GM12891 (cell line): ENCODE measurements around the gene ALKBH6.

Experiments
- DNase-seq: peaks from one replicate; pipeline ENCODE4 v3.0.0; 2011; ENCODE audit warnings: low spot score; ENCODE audit not compliant: insufficient read length
- FAIRE-seq: peaks from 2 replicates; lab custom pipeline; 2011; peaks lifted over from hg19 to GRCh38; lab: Jason Lieb, UNC
- PAX5 ChIP-seq: IDR thresholded peaks from 2 replicates; pipeline ENCODE4 v1.6.1; 2011; ENCODE audit warnings: low read length, moderate library complexity, mild to moderate bottlenecking; ENCODE audit not compliant: insufficient read depth, severe bottlenecking
- POLR2A ChIP-seq: IDR thresholded peaks from 2 replicates; pipeline ENCODE4 v1.6.1; 2011; ENCODE audit warnings: low read depth, low read length, control low read depth
- POLR2AphosphoS5 ChIP-seq: IDR thresholded peaks from 2 replicates; pipeline ENCODE4 v1.6.1; 2011; ENCODE audit warnings: low read depth, low read length, control low read depth
- POU2F2 ChIP-seq: IDR thresholded peaks from 2 replicates; pipeline ENCODE4 v1.6.1; 2011; ENCODE audit warnings: low read depth, mild to moderate bottlenecking, control low read depth, low read length, moderate library complexity
- SPI1 ChIP-seq: IDR thresholded peaks from 2 replicates; pipeline ENCODE4 v1.6.1; 2011; ENCODE audit warnings: low read depth, low read length, control low read depth
- TAF1 ChIP-seq: IDR thresholded peaks from 2 replicates; pipeline ENCODE4 v1.6.1; 2011; ENCODE audit warnings: low read depth, low read length, control low read depth

The ALKBH6 gene

DNA sequence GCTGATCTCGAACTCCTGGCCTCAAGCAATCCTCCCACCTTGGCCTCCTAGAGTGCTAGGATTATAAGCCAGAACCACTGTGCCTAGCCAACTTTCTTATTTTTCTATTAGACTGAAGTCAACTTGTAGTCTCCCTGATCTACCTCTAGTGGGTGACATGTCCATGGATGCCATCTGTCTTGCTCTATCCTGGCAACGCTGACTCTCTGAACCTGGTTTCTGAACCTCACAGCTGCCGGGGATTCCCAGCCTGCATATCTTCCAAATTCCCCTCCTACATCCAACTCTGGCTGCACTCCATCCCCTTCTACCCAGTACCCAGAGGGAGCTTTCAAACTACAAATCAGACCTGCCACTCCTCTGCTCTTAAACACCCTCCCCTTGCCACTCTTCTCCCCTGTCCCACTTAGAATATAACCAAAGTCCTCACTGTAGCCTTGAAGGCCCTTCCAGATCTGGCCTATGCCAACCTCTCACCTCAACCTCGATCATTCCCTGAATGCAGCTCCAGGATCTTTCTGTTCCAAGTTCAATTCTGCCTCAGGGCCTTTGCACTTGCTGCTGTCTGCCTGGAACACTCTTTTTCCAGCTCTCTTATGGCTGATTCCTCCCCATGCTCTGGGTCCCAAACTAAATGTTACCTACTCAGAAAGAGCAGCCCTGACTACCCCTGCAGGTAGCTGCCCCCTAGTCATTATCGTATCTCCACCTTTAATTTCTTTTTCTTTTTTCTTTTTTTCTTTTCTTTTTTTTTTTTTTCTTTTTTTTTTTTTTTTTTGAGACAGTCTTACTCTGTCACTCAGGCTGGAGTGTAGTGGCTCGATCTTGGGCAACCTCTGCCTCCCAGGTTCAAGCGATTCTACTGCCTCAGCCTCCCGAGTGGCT is 16.5 kb upstream of the ALKBH6 start:
- no peak for DNase-seq
- no peak for TF ChIP-seq SPI1
- no peak for TF ChIP-seq POU2F2
- no peak for TF ChIP-seq TAF1

GRCh38 chr19:36028313-36029041 is 14.5 kb upstream of the ALKBH6 start:
- FAIRE-seq, result no peak
- no peak for DNase-seq
- no peak for TF ChIP-seq TAF1
- no peak for TF ChIP-seq POU2F2
- TF ChIP-seq POLR2A, result no peak
- TF ChIP-seq PAX5, result no peak
- no peak for TF ChIP-seq SPI1
- no peak for TF ChIP-seq POLR2AphosphoS5

More for the DNA sequence above, 16.5 kb upstream of the ALKBH6 start:
- FAIRE-seq, result no peak

DNA sequence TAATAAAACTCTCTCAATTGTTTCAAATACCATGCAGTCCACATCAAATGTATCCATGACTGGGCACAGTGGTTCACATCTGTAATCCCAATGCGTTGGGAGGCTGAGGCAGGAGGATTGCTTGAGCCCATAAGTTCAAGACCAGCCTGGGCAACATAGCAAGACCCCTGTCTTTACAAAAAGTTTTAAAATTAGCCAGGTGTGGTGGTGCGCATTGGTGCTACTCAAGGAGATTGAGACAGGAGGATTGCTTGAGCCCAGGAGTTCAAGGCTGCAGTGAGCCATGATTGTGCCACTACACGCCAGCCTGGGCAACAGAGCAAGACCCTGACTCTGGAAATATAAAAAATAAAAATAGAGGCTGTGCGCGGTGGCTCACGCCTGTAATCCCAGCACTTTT is 13.7 kb upstream of the ALKBH6 start:
- FAIRE-seq (no peak), DNase-seq (no peak)
- no peak for TF ChIP-seq POU2F2
- no peak for TF ChIP-seq SPI1
- no peak for TF ChIP-seq POLR2AphosphoS5
- no peak for TF ChIP-seq POLR2A
- TF ChIP-seq TAF1, result no peak

DNA sequence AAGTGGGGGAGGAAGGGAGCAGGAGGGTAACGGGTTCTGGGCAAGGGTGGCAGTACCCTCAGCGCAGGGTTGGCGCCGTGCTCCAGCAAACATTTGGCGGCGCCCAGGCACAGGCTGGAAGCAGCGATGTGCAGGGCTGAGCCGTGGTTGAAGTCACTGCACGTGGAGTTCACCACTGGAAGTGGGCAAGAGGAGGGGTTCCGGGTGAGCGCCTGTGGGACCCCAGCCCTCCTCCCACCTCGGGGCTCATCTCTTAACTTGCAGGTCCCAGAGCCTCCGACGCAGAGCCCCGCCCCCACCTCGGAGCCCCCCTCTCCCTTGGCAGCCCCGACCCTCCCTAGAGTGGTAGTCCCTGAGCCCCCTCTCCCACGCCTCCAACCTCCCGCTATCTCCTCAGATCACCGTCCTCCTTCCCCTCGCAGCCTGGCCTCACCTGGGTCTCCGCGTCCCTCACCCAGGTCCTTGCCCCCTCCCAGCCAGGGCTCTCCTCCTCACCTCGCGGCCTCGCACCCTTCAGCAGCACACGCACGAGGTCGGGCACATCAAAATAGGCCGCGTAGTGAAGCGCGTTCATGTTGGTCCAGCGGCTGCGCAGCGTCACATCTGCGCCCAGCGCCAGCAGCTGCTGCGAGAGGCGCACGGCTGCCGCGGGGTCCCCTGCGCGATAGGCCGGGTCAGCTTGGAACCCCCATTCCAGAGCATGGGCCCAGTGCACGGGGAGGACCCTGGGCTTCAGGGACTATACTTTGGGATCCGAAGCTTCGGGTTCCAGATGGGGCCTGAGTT is 12.3 kb upstream of the ALKBH6 start:
- FAIRE-seq (no peak), DNase-seq (no peak)
- TF ChIP-seq POU2F2 (no peak), PAX5 (no peak), POLR2A (no peak), POLR2AphosphoS5 (no peak), TAF1 (no peak), SPI1 (no peak)

GRCh38 chr19:36025541-36025940 is 11.5 kb upstream of the ALKBH6 start:
- TF ChIP-seq POLR2AphosphoS5, result no peak
- TF ChIP-seq PAX5, result no peak
- no peak for TF ChIP-seq POU2F2
- TF ChIP-seq SPI1, result no peak
- no peak for TF ChIP-seq POLR2A
- TF ChIP-seq TAF1, result no peak
- no peak for DNase-seq
- no peak for FAIRE-seq

DNA sequence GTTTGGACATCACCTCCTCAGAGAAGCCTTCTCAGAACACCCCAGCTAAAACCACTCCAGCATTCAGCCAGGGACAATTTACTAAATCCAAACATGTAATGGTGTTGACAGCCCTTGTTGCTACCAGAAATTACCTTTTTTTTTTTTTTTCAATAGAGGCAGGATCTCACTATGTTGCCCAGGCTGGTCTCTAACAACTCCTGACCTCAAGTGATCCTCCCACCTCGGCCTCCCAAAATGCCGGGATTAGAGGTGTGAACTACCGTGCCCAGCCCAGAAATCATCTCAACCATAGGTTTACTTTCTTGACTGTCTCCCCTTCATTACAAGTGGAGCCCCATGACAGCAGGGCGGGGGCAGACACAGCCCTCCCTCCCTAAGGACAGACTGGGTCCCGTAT is 9.4 kb upstream of the ALKBH6 start:
- DNase-seq (no peak), FAIRE-seq (no peak)
- no peak for TF ChIP-seq POU2F2
- no peak for TF ChIP-seq SPI1
- TF ChIP-seq POLR2A, result no peak
- no peak for TF ChIP-seq PAX5
- no peak for TF ChIP-seq POLR2AphosphoS5
- no peak for TF ChIP-seq TAF1

DNA sequence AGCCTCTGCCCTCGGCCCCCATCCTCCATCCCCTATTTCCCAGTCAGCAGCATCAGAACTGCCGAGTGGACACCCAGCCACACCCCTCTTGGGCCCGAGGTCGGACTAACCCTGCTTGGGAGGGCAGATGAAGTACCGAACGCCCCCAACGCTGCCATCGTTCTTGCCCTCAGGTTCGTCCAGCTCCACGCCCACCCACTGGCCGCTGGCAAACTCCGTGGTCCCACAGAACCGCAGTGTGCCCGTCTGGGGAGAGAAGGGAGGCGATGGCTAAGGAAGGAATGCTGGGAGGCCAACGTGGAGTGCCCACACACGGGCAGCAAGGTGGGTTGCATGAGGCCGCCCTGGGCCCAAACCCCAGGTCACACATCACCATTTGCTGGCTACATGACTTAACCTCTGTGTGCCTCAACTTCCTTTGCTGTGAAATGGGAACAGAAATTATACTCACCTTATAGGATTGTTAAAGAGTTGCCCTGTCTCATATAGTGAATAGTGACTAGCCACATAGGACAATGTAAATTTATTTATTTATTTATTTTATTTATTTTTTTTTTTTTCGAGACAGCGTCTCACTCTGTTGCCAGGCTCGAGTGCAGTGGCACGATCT is 5.2 kb upstream of the ALKBH6 start:
- DNase-seq (no peak), FAIRE-seq (no peak)
- TF ChIP-seq TAF1, result no peak
- no peak for TF ChIP-seq POLR2A
- TF ChIP-seq PAX5, result no peak
- TF ChIP-seq SPI1, result no peak
- no peak for TF ChIP-seq POLR2AphosphoS5
- TF ChIP-seq POU2F2, result no peak

DNA sequence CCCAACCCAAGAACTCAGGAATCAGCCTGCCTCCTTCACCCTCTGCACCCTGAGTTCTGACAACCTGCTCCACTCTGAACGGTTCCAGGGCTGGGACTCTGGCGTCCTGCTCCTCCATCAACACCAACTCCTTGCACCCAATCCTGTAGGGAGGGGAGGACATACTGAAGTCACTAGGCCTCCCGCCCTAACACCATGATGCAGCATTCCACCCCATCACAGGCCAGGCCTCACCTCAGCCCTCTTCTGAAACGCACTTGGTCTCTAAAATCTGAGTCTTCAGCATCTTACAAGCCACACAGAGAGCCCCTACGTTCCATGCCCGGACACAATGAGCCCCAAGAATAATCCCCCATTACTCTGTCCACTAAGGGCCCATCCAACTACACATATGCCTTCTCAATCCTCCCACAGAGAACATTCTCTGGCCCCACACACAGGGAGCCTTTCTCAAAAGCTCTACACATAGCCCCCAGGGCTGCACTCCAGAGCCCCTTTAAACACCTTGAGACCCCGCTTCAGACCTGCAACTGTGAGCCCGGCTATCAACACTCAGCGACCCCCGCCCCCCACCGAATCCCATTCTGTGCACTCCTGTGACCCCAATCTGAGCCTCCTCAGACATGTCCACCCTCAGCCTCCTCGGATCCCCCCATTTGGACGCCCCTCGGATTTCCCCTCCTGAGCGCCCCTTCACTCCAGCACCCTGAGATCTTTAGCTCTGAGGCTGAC is 567 bp downstream of the ALKBH6 start:
- FAIRE-seq (peak; percentile 33), DNase-seq (no peak)
- TF ChIP-seq POLR2AphosphoS5, result no peak
- TF ChIP-seq POU2F2, result peak; percentile 22; the same call in 1 of the 2 replicates
- TF ChIP-seq PAX5, result no peak
- TF ChIP-seq TAF1, result 0 out of 2 replicates have a peak, but pooled peaks have one; percentile 6
- no peak for TF ChIP-seq SPI1
